Measurements from ENCODE around the gene PIGK.

DNA sequence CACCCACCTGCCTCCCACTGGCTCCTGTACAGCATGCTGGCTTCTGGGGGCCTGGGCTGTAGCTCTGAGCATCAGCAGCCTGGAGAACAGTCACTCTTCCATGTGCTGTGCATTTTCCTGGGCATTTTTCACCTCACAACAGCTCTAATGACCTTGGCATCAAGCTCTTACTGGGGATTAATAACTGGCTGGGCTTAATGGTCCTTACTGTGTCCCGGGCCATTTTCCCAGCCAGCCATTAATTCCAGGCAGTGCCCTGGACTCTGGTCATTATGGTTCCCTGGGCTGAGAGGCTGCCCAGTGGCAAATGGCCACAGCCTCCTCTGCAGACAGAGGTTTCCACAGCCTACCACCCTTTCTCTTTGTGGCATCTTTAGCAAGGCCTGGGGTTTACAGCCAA is 180.1 kb downstream of the PIGK start:
- TF ChIP-seq, protein P1, sequence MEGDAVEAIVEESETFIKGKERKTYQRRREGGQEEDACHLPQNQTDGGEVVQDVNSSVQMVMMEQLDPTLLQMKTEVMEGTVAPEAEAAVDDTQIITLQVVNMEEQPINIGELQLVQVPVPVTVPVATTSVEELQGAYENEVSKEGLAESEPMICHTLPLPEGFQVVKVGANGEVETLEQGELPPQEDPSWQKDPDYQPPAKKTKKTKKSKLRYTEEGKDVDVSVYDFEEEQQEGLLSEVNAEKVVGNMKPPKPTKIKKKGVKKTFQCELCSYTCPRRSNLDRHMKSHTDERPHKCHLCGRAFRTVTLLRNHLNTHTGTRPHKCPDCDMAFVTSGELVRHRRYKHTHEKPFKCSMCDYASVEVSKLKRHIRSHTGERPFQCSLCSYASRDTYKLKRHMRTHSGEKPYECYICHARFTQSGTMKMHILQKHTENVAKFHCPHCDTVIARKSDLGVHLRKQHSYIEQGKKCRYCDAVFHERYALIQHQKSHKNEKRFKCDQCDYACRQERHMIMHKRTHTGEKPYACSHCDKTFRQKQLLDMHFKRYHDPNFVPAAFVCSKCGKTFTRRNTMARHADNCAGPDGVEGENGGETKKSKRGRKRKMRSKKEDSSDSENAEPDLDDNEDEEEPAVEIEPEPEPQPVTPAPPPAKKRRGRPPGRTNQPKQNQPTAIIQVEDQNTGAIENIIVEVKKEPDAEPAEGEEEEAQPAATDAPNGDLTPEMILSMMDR (IDR thresholded peaks at IDR 0.05): no peak
- TF ChIP-seq POLR2A (IDR thresholded peaks at IDR 0.05): no peak
